Measurements from ENCODE around the gene DRC7. TPM values are rescaled to one million over a fixed set of nuclear protein-coding genes. Genes with fewer than 3 reads are reported as not detected.
A peak's percentile ranks its signal among the peaks of the same experiment; 100 is the strongest.

Gene DRC7
- total and polyA plus RNA-seq, 2 experiments from 2014 or later, result 0.83 to 2.0 TPM

DNA sequence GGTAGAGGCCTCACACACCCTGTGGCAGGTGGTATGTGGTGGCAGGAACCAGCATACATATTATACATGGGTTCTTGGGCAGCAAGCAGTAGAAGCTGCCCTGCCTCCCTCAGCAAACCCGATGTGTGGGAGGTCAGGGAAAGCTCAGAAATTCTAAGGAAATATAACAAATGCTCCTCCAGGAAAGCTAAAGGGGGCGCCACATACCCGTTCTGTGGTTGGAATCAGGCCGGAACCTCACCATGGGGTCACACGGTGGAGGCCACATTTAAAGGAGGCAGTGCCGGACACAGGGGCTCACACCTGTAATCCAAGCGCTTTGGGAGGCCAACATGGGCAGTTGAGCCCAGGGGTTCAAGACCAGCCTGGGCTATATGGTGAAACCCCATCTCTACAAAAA, 28.6 kb downstream of the DRC7 start:
- DNase-seq (ENCODE audit: low read depth in 1 of 2, low spot score in 1 of 2), result peak in 1 of 2 donors; percentile 34
- Histone ChIP-seq H3K27me3 (no peaks in the 10 kb centered on the region), H3K27ac (no peak overlapping the region), H3K9me3 (ENCODE audit: low read depth) (no peaks in the 10 kb centered on the region), H3K36me3 (no peaks in the 10 kb centered on the region), H3K4me1 (ENCODE audit: low read depth) (no peaks in the 10 kb centered on the region), H3K4me3 (no peak overlapping the region)
- TF ChIP-seq, protein P1, sequence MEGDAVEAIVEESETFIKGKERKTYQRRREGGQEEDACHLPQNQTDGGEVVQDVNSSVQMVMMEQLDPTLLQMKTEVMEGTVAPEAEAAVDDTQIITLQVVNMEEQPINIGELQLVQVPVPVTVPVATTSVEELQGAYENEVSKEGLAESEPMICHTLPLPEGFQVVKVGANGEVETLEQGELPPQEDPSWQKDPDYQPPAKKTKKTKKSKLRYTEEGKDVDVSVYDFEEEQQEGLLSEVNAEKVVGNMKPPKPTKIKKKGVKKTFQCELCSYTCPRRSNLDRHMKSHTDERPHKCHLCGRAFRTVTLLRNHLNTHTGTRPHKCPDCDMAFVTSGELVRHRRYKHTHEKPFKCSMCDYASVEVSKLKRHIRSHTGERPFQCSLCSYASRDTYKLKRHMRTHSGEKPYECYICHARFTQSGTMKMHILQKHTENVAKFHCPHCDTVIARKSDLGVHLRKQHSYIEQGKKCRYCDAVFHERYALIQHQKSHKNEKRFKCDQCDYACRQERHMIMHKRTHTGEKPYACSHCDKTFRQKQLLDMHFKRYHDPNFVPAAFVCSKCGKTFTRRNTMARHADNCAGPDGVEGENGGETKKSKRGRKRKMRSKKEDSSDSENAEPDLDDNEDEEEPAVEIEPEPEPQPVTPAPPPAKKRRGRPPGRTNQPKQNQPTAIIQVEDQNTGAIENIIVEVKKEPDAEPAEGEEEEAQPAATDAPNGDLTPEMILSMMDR (IDR thresholded peaks at IDR 0.05; ENCODE audit: low read depth, low read length), result peak; percentile 37

DNA sequence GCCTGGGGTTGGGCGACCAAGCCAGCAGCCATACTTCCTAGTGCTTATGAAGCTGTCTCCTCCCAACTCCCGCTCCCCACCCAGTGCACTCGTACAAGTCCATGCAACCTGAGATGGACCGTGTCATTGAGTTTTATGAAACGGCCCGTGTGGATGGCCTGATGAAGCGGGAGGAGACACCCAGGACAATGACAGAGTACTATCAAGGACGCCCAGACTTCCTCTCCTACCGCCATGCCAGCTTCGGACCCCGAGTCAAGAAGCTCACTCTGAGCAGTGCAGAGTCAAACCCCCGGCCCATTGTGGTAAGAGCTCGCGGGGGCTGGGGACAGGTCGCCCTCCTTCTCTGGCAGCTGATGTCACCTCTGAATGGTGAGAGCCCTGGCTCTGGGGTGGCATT, 29.9 kb downstream of the DRC7 start:
- H3K36me3 ChIP-seq, result no peaks in the 10 kb centered on the region
- no peaks in the 10 kb centered on the region for H3K9me3 ChIP-seq (ENCODE audit: low read depth)
- no peak overlapping the region for H3K4me3 ChIP-seq
- DNase-seq (ENCODE audit: low read depth in 1 of 2, low spot score in 1 of 2), result no peak
- TF ChIP-seq, protein P1 (IDR thresholded peaks at IDR 0.05; ENCODE audit: low read depth, low read length), result no peak
- H3K27ac ChIP-seq, result no peak overlapping the region
- no peaks in the 10 kb centered on the region for H3K4me1 ChIP-seq (ENCODE audit: low read depth)
- H3K27me3 ChIP-seq, result no peaks in the 10 kb centered on the region

DNA sequence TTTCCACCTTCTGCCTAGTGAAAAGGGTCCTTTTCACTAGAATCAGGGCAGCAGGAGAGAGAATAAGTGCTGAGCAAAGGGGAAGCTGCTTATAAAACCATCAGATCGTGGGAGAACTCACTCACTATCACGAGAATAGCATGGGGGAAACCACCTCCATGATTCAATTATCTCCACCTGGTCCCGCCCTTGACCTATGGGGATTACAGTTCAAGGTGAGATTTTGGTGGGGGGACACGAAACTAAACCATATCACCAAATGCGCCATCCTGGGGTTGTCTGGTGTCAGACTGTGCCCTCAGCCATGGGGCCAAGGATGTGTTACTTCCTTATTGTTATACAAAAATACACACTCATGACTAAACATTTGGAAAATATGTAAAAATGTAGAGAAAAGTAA, 30.5 kb downstream of the DRC7 start:
- Histone ChIP-seq H3K27me3 (no peaks in the 10 kb centered on the region), H3K4me1 (ENCODE audit: low read depth) (no peaks in the 10 kb centered on the region), H3K27ac (no peak overlapping the region), H3K9me3 (ENCODE audit: low read depth) (no peaks in the 10 kb centered on the region), H3K4me3 (no peak overlapping the region), H3K36me3 (no peaks in the 10 kb centered on the region)
- TF ChIP-seq, protein P1 (IDR thresholded peaks at IDR 0.05; ENCODE audit: low read depth, low read length), result no peak
- no peak for DNase-seq (ENCODE audit: low read depth in 1 of 2, low spot score in 1 of 2)

DNA sequence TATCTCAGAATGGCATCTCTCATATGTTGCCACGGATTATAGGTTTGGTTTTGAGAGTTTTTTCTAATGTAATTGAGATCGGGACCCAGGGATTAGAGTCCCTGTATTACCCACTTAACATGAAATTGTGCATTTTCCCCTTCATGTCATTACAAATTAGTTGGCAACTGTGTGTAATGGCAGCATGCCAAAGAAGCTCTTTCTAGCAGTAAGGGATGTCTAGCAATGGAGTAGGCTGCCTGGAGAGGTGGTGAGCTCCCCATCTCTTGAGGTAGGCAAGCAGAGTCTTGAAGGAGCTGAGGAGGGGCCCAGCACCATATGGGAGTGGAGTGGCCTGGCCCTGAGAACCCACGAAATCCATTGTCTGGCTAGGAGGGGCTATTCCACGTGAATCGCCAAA, 30.9 kb downstream of the DRC7 start:
- H3K36me3 ChIP-seq, result no peaks in the 10 kb centered on the region
- H3K4me3 ChIP-seq, result no peak overlapping the region
- H3K9me3 ChIP-seq (ENCODE audit: low read depth), result no peaks in the 10 kb centered on the region
- no peak overlapping the region for H3K27ac ChIP-seq
- no peaks in the 10 kb centered on the region for H3K27me3 ChIP-seq
- TF ChIP-seq, protein P1 (IDR thresholded peaks at IDR 0.05; ENCODE audit: low read depth, low read length), result no peak
- DNase-seq (ENCODE audit: low read depth in 1 of 2, low spot score in 1 of 2), result no peak
- H3K4me1 ChIP-seq (ENCODE audit: low read depth), result no peaks in the 10 kb centered on the region

DNA sequence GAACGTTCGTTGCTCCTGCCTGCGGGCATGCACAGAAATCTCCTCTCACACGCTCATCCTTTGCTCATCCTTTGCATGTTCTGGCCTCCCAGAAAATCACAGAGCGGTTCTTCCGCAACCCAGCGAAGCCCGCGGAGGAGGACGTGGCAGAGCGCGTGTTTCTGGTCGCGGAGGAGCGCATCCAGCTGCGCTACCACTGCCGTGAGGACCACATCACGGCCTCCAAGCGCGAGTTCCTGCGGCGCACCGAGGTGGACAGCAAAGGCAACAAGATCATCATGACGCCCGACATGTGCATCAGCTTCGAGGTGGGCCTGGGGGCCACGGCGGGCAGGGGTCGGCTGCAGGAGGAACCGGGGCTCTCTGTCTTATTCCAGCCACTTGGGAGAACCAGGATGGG, 31.4 kb downstream of the DRC7 start:
- Histone ChIP-seq H3K4me1 (ENCODE audit: low read depth) (no peaks in the 10 kb centered on the region), H3K27me3 (no peaks in the 10 kb centered on the region), H3K36me3 (no peaks in the 10 kb centered on the region), H3K27ac (no peak overlapping the region), H3K4me3 (no peak overlapping the region), H3K9me3 (ENCODE audit: low read depth) (no peaks in the 10 kb centered on the region)
- DNase-seq (ENCODE audit: low read depth in 1 of 2, low spot score in 1 of 2), result no peak
- TF ChIP-seq, protein P1 (IDR thresholded peaks at IDR 0.05; ENCODE audit: low read depth, low read length), result no peak

DNA sequence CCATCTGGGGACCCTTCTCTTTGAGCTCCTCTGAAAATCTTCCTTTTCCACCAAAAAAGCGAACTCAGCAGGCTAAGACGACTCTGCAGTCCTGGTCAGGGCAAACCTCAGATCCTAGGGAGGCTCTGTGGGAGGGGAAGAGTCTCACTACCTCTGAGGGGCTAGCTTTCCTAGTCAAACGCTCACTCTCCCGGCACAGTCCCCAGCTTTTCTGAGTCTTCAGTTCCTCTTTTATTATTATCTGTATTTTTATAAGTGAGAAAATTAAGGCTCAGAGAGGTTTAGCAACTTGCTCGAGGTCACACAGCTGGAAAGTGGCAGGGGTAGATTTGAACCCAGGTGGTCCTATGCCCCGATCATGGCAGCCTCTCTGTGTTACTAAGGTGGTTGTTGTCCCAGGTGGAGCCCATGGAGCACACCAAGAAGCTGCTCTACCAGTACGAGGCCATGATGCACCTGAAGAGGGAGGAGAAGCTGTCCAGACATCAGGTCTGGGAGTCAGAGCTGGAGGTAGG, 31.9 kb downstream of the DRC7 start:
- no peak for DNase-seq (ENCODE audit: low read depth in 1 of 2, low spot score in 1 of 2)
- Histone ChIP-seq H3K9me3 (ENCODE audit: low read depth) (no peaks in the 10 kb centered on the region), H3K4me1 (ENCODE audit: low read depth) (no peaks in the 10 kb centered on the region), H3K36me3 (no peaks in the 10 kb centered on the region), H3K27me3 (no peaks in the 10 kb centered on the region), H3K27ac (no peak overlapping the region), H3K4me3 (no peak overlapping the region)
- TF ChIP-seq, protein P1 (IDR thresholded peaks at IDR 0.05; ENCODE audit: low read depth, low read length), result no peak
